ENCODE results near the gene AXIN2.

AXIN2 gene

DNA sequence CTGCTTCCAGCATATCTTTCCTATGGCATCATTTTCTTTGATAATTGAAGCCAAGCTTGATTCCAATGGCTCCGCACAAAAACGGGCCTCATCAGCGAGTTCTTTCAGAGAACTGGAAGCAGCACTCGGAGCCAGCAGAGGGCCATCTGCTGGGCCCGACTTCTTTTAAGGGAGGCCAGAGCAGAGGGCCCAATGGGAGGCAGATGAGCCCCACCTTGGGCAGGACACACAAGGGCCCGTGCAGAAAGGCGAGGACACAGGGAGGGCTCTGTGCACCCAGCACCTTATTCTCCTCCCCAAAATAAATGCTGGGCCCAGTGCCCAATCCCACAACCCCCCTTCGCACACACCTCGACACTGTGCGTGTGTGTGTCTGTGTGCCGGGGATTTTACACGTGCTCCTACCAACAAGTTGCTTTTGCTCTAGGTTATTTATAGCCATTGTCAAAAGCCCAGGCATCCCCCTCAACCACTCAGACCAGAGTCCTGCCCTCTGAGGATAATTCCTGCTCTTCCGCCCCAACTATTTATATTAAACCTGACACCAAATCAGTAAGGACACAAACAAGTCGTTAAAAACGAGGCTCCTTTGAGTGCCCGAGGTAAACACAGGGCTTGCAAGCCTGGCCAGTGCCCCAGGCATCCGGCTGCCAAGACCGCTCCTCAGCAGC lies 6.8 kb downstream of the AXIN2 start:
- H3K4me1 ChIP-seq (ENCODE audit: control insufficient read depth, insufficient read depth, low read length): peaks cover 23% of the 10 kb centered on the region
- no peak overlapping the region for H3K4me3 ChIP-seq (ENCODE audit: low read depth, low read length)
- H3K36me3 ChIP-seq (ENCODE audit: control insufficient read depth in 2 of 2, insufficient read depth in 1 of 2, low read length in 2 of 2): peaks cover 0 to 40% of the 10 kb centered on the region in 2 experiments; a peak in 2 of 3 replicates
- TF ChIP-seq MZF1 (tag by site-specific recombination; IDR thresholded peaks at IDR 0.05; ENCODE audit: borderline replicate concordance) (0 out of 2 replicates have a peak, but pooled peaks have one; percentile 34), ZNF549 (tag by site-specific recombination; IDR thresholded peaks at IDR 0.05) (no peak), WT1 (tag by site-specific recombination; IDR thresholded peaks at IDR 0.05) (0 out of 2 replicates have a peak, but pooled peaks have one; percentile 22), ZSCAN4 (tag by site-specific recombination; IDR thresholded peaks at IDR 0.05) (0 out of 2 replicates have a peak, but pooled peaks have one; percentile 15), ZNF561 (tag by site-specific recombination; IDR thresholded peaks at IDR 0.05; ENCODE audit: borderline replicate concordance) (no peak), SP7 (tag by site-specific recombination; IDR thresholded peaks at IDR 0.05) (peak; percentile 42; the same call in 1 of the 2 replicates), SCRT2 (tag by site-specific recombination; IDR thresholded peaks at IDR 0.05) (peak; percentile 70; the same call in 1 of the 2 replicates)
- H3K9me3 ChIP-seq (ENCODE audit: control insufficient read depth, insufficient read depth, low read depth, low read length): no peaks in the 10 kb centered on the region
- ChIA-PET CTCF (interaction anchor here (1.2 to 5.2 kb wide), 5 partner anchors 12 to 323 kb away, joined by 3 to 46 read pairs (median 13); no protein-coding TSS in a partner anchor), POLR2A (no interaction called here)
- H3K27ac ChIP-seq (ENCODE audit: extremely low read depth, low read depth, low read length): no peak overlapping the region

GRCh38 chr17:65553646-65554552 lies 7.5 kb downstream of the AXIN2 start:
- Histone ChIP-seq H3K9me3 (ENCODE audit: control insufficient read depth, insufficient read depth, low read depth, low read length) (no peaks in the 10 kb centered on the region), H3K27ac (ENCODE audit: extremely low read depth, low read depth, low read length) (no peak overlapping the region), H3K4me3 (ENCODE audit: low read depth, low read length) (no peak overlapping the region), H3K4me1 (ENCODE audit: control insufficient read depth, insufficient read depth, low read length) (peaks cover 23% of the 10 kb centered on the region), H3K36me3 (ENCODE audit: control insufficient read depth in 2 of 2, insufficient read depth in 1 of 2, low read length in 2 of 2) (peaks cover 0 to 47% of the 10 kb centered on the region in 2 experiments; a peak in 2 of 3 replicates)
- ChIA-PET POLR2A (no interaction called here), CTCF (interaction anchor here (1.2 to 3.2 kb wide), 2 partner anchors 11 to 261 kb away, joined by 3 to 14 read pairs; no protein-coding TSS in a partner anchor)
- TF ChIP-seq ZNF791 (tag by site-specific recombination; IDR thresholded peaks at IDR 0.05) (no peak), ZNF138 (tag by site-specific recombination; IDR thresholded peaks at IDR 0.05; ENCODE audit: borderline replicate concordance) (no peak), ZNF513 (tag by site-specific recombination; IDR thresholded peaks at IDR 0.05) (peak; percentile 80), ZNF501 (tag by site-specific recombination; IDR thresholded peaks at IDR 0.05) (no peak), ZIC2 (tag by site-specific recombination; IDR thresholded peaks at IDR 0.05) (peak; percentile 70), ZNF155 (tag by site-specific recombination; IDR thresholded peaks at IDR 0.05) (no peak), ZNF223 (tag by site-specific recombination; IDR thresholded peaks at IDR 0.05) (0 out of 2 replicates have a peak, but pooled peaks have one; percentile 10), ZNF175 (tag by site-specific recombination; IDR thresholded peaks at IDR 0.05) (no peak), PRDM10 (tag by site-specific recombination; IDR thresholded peaks at IDR 0.05) (no peak), ZNF544 (tag by site-specific recombination; IDR thresholded peaks at IDR 0.05) (no peak)
